Heart right ventricle (tissue), 16 donors: ENCODE measurements around the gene ATP6V0D1. TPM values are rescaled to one million over a fixed set of nuclear protein-coding genes. Genes with fewer than 3 reads are reported as not detected.
A peak's percentile ranks its signal among the peaks of the same experiment; 100 is the strongest.

Source experiments
- ATAC-seq, 8 donors: fragments of 200-7000 bp; cut with Tn5 transposase; one replicate each; pipeline ENCODE4 v1.9.1; 2020; ENCODE audit warnings: mild to moderate bottlenecking in 8 of 8, moderate library complexity in 8 of 8, moderate number of reproducible peaks in 1 of 8
- DNase-seq, 2 donors: peaks; one replicate each; pipeline ENCODE4 v3.0.0-alpha.2; 2020
- H3K27ac ChIP-seq, 10 donors: fragments of 200-600 bp; sonication (generic) in 2 of 10; one replicate each; pipeline versions ENCODE4 v1.5.0 to v1.8.0; 2020 to 2022; ENCODE audit warnings: mild to moderate bottlenecking in 3 of 10
- H3K27me3 ChIP-seq, 7 donors: fragments of 200-600 bp; one replicate each; pipeline ENCODE4 v1.8.0; 2021 to 2022; ENCODE audit warnings: mild to moderate bottlenecking in 2 of 7
- H3K36me3 ChIP-seq, 9 donors: fragments of 200-600 bp; sonication (generic) in 1 of 9; one replicate each; pipeline versions ENCODE4 v1.5.0 to v1.8.0; 2020 to 2022; ENCODE audit warnings: mild to moderate bottlenecking in 2 of 9
- H3K4me1 ChIP-seq, 9 donors: fragments of 200-600 bp; sonication (generic) in 1 of 9; one replicate each; pipeline versions ENCODE4 v1.5.0 to v1.8.0; 2020 to 2022; ENCODE audit warnings: mild to moderate bottlenecking in 4 of 9
- H3K4me3 ChIP-seq, 10 donors: fragments of 200-600 bp; sonication (generic) in 2 of 10; one replicate each; pipeline versions ENCODE4 v1.5.0 to v1.8.0; 2020 to 2022; ENCODE audit warnings: mild to moderate bottlenecking in 7 of 10, moderate library complexity in 2 of 10
- H3K9me3 ChIP-seq, 11 donors: fragments of 200-600 bp in 10 of 11; sonication (generic) in 2 of 11; one replicate each; pipeline versions ENCODE4 v1.5.0 to v1.8.0; 2013 to 2022; ENCODE audit warnings: mild to moderate bottlenecking in 2 of 11, control low read depth in 1 of 11, moderate library complexity in 1 of 11
- WGBS, 2 donors: extraction: QIAGEN DNeasy Blood & Tissue Kit; methylation state at CpG; one replicate each; pipeline ENCODE4 v1.1.7; 2013; ENCODE audit warnings: inconsistent platforms in 1 of 2; 5-methylcytosine and 5-hydroxymethylcytosine counted together
- intact Hi-C, 10 donors: fragments of 100-400 bp; cut with DNase I; formaldehyde crosslinking; loops; one replicate each; pipeline versions ENCODE4 v1.11.1 to v1.14.2; 2022
- polyA plus RNA-seq, 2 donors: library from polyadenylated mRNA; stranded (reverse); fragments of 200-250 nt; gene quantifications; one replicate each; pipeline ENCODE4 v1.2.3, GENCODE V29; 2013
- total RNA-seq, 10 donors: library from RNA; stranded (reverse); fragmentation: NEBNext Ultra II Directional in 3 of 10; extraction: Animal tissue kit (Norgen Biotek cat#: 25700) in 3 of 10; gene quantifications; one replicate each; pipeline versions ENCODE4 v1.2.1 to v1.2.4, GENCODE V29; 2021 to 2023
- TF ChIP-seq, protein P1 (sequence below), 9 donors: fragments of 200-600 bp; sonication (generic) in 2 of 9; IDR thresholded peaks; one replicate each; pipeline versions ENCODE4 v1.5.0 to v1.8.0; 2021 to 2022; ENCODE audit warnings: antibody characterized with exemption in 9 of 9, mild to moderate bottlenecking in 5 of 9, moderate library complexity in 1 of 9
- donor health status: Arrhythmogenic right ventricular cardiomyopathy.
- donor health status: ischemic (EF 13 %, LVEDD 7.1; RV severe dilation, severe dysfunction).
- donor health status: healthy with polysubstance abuse.
- donor health status: DM: no; HTN: yes; CAD: no.
- donor health status: DM: no; HTN: no; CAD: no.
- donor health status: ischemic (EF 25% LVEDD 6.9; RV normal size, moderate dysfunction).
- donor health status: ischemic (EF 25% LVEDD 5.7; RV mildly dilated, moderate dysfunction).
- donor health status: healthy.
- donor health status: DM: yes; HTN: yes; CAD: no.
- donor health status: Ischemic cardiomyopathy.
- donor health status: ischemic (EF 35%, LVEDD 5.7; RV mildly dilated, moderate dysfunction).
- donor health status: nonischemic (EF 11% LVEDD 7.7; RV severe dilation, severe dysfunction).
- donor health status: DM: yes; HTN: yes; CAD: no.
- donor health status: PGD.
- donor health status: ischemic (EF 29% LVEDD 5.4; RV normal size, mild dysfunction).
- donor health status: nonischemic (EF 23%, LVEDD 6.1; RV moderate dilation, normal function).

The ATP6V0D1 gene
- total and polyA plus RNA-seq, 12 donors = 12.8 to 84.7 (median 67.5) TPM

DNA sequence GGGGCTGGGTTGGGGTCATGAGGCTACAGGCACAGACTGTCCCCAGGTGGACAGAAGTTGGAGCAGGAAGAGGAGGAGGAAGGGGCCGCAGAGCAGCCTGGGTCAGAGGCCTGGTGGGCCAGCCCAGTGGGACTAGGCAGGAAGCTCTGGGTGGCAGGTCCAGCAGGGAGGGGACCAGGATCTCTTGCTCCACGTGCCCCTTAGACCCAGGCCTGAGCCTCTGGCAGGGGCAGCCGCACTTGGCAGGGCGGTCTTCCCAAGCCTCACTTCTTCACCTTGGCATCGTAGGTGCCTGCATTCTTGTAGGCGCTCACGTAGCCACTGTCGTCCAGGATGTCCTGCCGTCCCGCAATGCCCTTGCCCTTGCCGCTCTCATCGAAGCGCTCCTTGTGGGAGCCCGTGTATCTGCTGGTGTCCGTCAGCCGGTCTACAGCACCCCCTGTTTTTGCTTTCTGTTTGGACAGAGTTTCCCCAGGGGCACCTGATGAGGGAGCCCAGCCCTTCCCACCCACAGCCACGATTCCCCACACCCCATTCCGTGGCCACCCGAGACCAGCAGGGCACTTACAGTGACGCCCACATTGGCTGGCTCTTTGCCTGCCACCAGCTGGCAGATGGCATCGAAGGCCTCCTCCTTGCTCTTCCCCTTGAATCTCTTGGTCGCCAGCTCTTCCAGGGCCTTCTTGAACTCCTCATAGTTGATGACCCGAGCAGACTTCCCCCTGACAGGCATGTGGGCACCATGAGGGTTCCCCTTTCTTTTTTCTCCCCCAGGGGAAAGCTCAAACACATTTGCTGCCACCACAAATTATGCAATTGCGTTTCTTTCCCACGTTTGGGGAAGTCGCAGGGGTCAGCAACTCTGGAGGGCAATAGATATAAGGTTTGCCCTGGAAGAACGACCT lies 90.8 kb downstream of the ATP6V0D1 start:
- TF ChIP-seq, protein P1, sequence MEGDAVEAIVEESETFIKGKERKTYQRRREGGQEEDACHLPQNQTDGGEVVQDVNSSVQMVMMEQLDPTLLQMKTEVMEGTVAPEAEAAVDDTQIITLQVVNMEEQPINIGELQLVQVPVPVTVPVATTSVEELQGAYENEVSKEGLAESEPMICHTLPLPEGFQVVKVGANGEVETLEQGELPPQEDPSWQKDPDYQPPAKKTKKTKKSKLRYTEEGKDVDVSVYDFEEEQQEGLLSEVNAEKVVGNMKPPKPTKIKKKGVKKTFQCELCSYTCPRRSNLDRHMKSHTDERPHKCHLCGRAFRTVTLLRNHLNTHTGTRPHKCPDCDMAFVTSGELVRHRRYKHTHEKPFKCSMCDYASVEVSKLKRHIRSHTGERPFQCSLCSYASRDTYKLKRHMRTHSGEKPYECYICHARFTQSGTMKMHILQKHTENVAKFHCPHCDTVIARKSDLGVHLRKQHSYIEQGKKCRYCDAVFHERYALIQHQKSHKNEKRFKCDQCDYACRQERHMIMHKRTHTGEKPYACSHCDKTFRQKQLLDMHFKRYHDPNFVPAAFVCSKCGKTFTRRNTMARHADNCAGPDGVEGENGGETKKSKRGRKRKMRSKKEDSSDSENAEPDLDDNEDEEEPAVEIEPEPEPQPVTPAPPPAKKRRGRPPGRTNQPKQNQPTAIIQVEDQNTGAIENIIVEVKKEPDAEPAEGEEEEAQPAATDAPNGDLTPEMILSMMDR (IDR thresholded peaks at IDR 0.05) = no peak
- WGBS, 2 donors = 85 to 87% methylated on average over 27 of the region's 27 CpGs
- no peaks in the 10 kb centered on the region for H3K9me3 ChIP-seq
- no peak overlapping the region for H3K27ac ChIP-seq
- H3K36me3 ChIP-seq = no peaks in the 10 kb centered on the region
- intact Hi-C loops = loop anchor here in 4 of 10 donors (5.0 to 10.0 kb wide), 4 partner anchors 105 to 125 kb away; partner anchors contain the start of gene PLEKHG4 (in 2 of the 4)
- H3K4me1 ChIP-seq = peaks cover 4 to 53% (median 20%) of the 10 kb centered on the region in 9 donors
- H3K27me3 ChIP-seq = peaks cover 0 to 29% (median 9%) of the 10 kb centered on the region in 7 donors
- H3K4me3 ChIP-seq = no peak overlapping the region
- ATAC-seq (peak in 2 of 8 donors; percentile 7 to 11), DNase-seq (peak; percentile 43 to 50)

DNA sequence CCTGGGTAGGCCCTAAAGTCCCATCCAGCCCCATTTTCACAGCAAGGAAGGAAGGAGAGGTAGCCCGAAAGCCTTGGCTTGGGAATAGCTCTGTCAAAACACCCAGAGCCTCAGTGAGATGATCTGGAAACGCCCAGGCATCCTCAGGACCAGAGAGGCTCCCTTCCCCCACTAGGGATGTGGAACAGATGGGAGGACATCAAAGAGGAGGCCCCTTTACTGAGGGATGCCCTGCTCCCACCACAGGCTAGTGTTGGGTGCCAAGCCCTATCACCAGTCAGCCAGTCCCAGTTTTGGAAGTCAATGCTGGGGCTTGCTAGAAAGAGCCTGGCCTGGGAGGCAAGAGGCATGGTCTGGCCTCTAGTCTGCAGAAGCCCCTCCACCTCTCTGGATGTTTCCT lies 92.4 kb downstream of the ATP6V0D1 start:
- Histone ChIP-seq H3K9me3 (no peaks in the 10 kb centered on the region), H3K4me3 (no peak overlapping the region), H3K36me3 (no peaks in the 10 kb centered on the region), H3K27ac (no peak overlapping the region), H3K4me1 (peaks cover 4 to 38% (median 12%) of the 10 kb centered on the region in 9 donors), H3K27me3 (peaks cover 0 to 14% (median under 1%) of the 10 kb centered on the region in 7 donors)
- 93 to 97% methylated on average over 2 of the region's 2 CpGs for WGBS, 2 donors
- intact Hi-C loops = no loop called here
- TF ChIP-seq, protein P1 (IDR thresholded peaks at IDR 0.05) = no peak
- ATAC-seq (no peak), DNase-seq (no peak)

DNA sequence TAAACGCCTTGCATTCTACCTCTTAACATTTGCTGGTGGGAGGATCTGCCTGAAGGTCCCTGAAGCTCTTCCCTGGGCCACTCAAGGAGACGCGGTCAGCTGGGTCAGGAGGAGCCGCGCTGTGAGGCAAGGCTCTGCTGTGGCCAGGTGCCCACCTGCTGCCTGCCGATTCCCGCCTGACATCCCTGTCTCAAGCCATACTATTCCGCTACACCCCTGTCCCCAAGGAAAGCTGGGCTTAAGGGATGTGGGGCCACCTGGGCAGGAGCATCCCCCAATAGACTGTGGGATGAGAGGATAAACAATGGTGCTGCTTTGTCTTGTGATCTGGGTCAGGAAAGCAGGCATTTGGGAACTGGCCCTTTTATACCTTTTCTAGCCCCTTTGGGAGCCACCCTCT lies 92.8 kb downstream of the ATP6V0D1 start:
- ATAC-seq (no peak), DNase-seq (no peak)
- H3K27me3 ChIP-seq = peaks cover 0 to 10% (median 0%) of the 10 kb centered on the region in 7 donors
- TF ChIP-seq, protein P1 (IDR thresholded peaks at IDR 0.05) = no peak
- intact Hi-C loops = no loop called here
- peaks cover 4 to 34% (median 10%) of the 10 kb centered on the region in 9 donors for H3K4me1 ChIP-seq
- WGBS, 2 donors = 92 to 94% methylated on average over 8 of the region's 8 CpGs
- H3K4me3 ChIP-seq = no peak overlapping the region
- no peak overlapping the region for H3K27ac ChIP-seq
- H3K36me3 ChIP-seq = no peaks in the 10 kb centered on the region
- no peaks in the 10 kb centered on the region for H3K9me3 ChIP-seq

Other genes with a start within 250 kb of the ATP6V0D1 start
- 10 to 100 TPM; 11.6 to 26.2 (median 19.1) TPM for gene FHOD1, start 233.7 kb downstream of the ATP6V0D1 start, total RNA-seq
- gene FHOD1, start 233.7 kb downstream of the ATP6V0D1 start, polyA plus RNA-seq = 10 to 100 TPM; 16.6 to 71.1 TPM
- gene SLC9A5, start 232.2 kb downstream of the ATP6V0D1 start, total RNA-seq = 1 to 10 TPM in 6 of 10 donors, under 1 TPM in 4; 0.71 to 2.4 (median 1.0) TPM
- gene SLC9A5, start 232.2 kb downstream of the ATP6V0D1 start, polyA plus RNA-seq = 1 to 10 TPM in 1 of 2 donors, under 1 TPM in 1; 0.26 to 1.5 TPM
- gene PLEKHG4, start 201.6 kb downstream of the ATP6V0D1 start, total RNA-seq = 1 to 10 TPM in 4 of 10 donors, under 1 TPM in 6; 0.25 to 2.5 (median 0.61) TPM
- gene PLEKHG4, start 201.6 kb downstream of the ATP6V0D1 start, polyA plus RNA-seq = 1 to 10 TPM; 1.3 to 2.9 TPM
- not detected for gene KCTD19, start 154.4 kb downstream of the ATP6V0D1 start, total RNA-seq
- gene KCTD19, start 154.4 kb downstream of the ATP6V0D1 start, polyA plus RNA-seq = under 1 TPM; 0.01 to 0.22 TPM
- gene LRRC36, start 154.3 kb downstream of the ATP6V0D1 start, total RNA-seq = under 1 TPM in 1 of 10 donors, not detected in 9; 0.26 TPM
- gene LRRC36, start 154.3 kb downstream of the ATP6V0D1 start, polyA plus RNA-seq = under 1 TPM; 0.42 to 0.88 TPM
- 10 to 100 TPM in 1 of 10 donors, 1 to 10 TPM in 9; 6.4 to 15.9 (median 9.0) TPM for gene TPPP3, start 87.7 kb downstream of the ATP6V0D1 start, total RNA-seq
- 10 to 100 TPM; 21.1 to 26.1 TPM for gene TPPP3, start 87.7 kb downstream of the ATP6V0D1 start, polyA plus RNA-seq
- gene ZDHHC1, start 64.7 kb downstream of the ATP6V0D1 start, total RNA-seq = 1 to 10 TPM; 3.2 to 6.3 (median 4.2) TPM
- gene ZDHHC1, start 64.7 kb downstream of the ATP6V0D1 start, polyA plus RNA-seq = 1 to 10 TPM; 3.6 to 4.4 TPM
- gene HSD11B2, start 50.0 kb downstream of the ATP6V0D1 start, total RNA-seq = 1 to 10 TPM in 1 of 10 donors, under 1 TPM in 8, not detected in 1; 0.16 to 1.4 (median 0.57) TPM
- gene HSD11B2, start 50.0 kb downstream of the ATP6V0D1 start, polyA plus RNA-seq = under 1 TPM; 0.41 to 0.51 TPM
- gene AGRP, start 2.4 kb upstream of the ATP6V0D1 start, total RNA-seq = not detected
- gene AGRP, start 2.4 kb upstream of the ATP6V0D1 start, polyA plus RNA-seq = under 1 TPM in 1 of 2 donors, not detected in 1; 0.10 TPM
- 10 to 100 TPM; 45.9 to 86.1 (median 73.8) TPM for gene RIPOR1, start 47.7 kb upstream of the ATP6V0D1 start, total RNA-seq
- gene RIPOR1, start 47.7 kb upstream of the ATP6V0D1 start, polyA plus RNA-seq = 10 to 100 TPM; 40.0 to 66.9 TPM
- gene CTCF, start 81.4 kb upstream of the ATP6V0D1 start, total RNA-seq = 10 to 100 TPM; 20.5 to 31.0 (median 24.8) TPM
- gene CTCF, start 81.4 kb upstream of the ATP6V0D1 start, polyA plus RNA-seq = 10 to 100 TPM; 11.9 to 20.7 TPM
- gene CARMIL2, start 164.0 kb upstream of the ATP6V0D1 start, total RNA-seq = 1 to 10 TPM in 3 of 10 donors, under 1 TPM in 6, not detected in 1; 0.27 to 2.7 (median 0.60) TPM
- 1 to 10 TPM in 1 of 2 donors, under 1 TPM in 1; 0.16 to 1.2 TPM for gene CARMIL2, start 164.0 kb upstream of the ATP6V0D1 start, polyA plus RNA-seq
- gene ACD, start 179.1 kb upstream of the ATP6V0D1 start, total RNA-seq = 10 to 100 TPM in 1 of 10 donors, 1 to 10 TPM in 9; 6.9 to 11.3 (median 8.6) TPM
- gene ACD, start 179.1 kb upstream of the ATP6V0D1 start, polyA plus RNA-seq = 10 to 100 TPM in 1 of 2 donors, 1 to 10 TPM in 1; 7.7 to 15.0 TPM
- gene PARD6A, start 179.8 kb upstream of the ATP6V0D1 start, total RNA-seq = 1 to 10 TPM; 1.7 to 5.9 (median 2.2) TPM
- 1 to 10 TPM; 2.7 to 5.8 TPM for gene PARD6A, start 179.8 kb upstream of the ATP6V0D1 start, polyA plus RNA-seq
- 10 to 100 TPM in 1 of 10 donors, 1 to 10 TPM in 9; 3.6 to 12.7 (median 8.4) TPM for gene ENKD1, start 185.6 kb upstream of the ATP6V0D1 start, total RNA-seq
- 10 to 100 TPM; 24.5 to 30.9 TPM for gene ENKD1, start 185.6 kb upstream of the ATP6V0D1 start, polyA plus RNA-seq
- 1 to 10 TPM; 2.8 to 5.6 (median 4.3) TPM for gene C16orf86, start 185.7 kb upstream of the ATP6V0D1 start, total RNA-seq
- gene C16orf86, start 185.7 kb upstream of the ATP6V0D1 start, polyA plus RNA-seq = 1 to 10 TPM; 2.6 to 3.7 TPM
- 10 to 100 TPM in 2 of 10 donors, 1 to 10 TPM in 8; 6.0 to 10.7 (median 8.2) TPM for gene GFOD2, start 238.2 kb upstream of the ATP6V0D1 start, total RNA-seq
- gene GFOD2, start 238.2 kb upstream of the ATP6V0D1 start, polyA plus RNA-seq = 10 to 100 TPM in 1 of 2 donors, 1 to 10 TPM in 1; 8.2 to 10.9 TPM